GM12878 (cell line): ENCODE data around the gene MYO9B. TPM values are rescaled to one million over a fixed set of nuclear protein-coding genes. Genes with fewer than 3 reads are reported as not detected.

Source experiments
- ATAC-seq: fragments of 200-7000 bp; cut with Tn5 transposase; 3 replicates; pipeline ENCODE4 v1.9.1; 2020; ENCODE audit warnings: mild to moderate bottlenecking, moderate library complexity
- BruUV-seq: library from RNA; stranded (reverse); fragments of 400-500 nt; replicated peaks from 2 replicates; lab custom pipeline; 2021; lab: Mats Ljungman, UMichigan
- CTCF ChIA-PET: fragments of 300-600 bp; sonication (Branson Sonifier 250); formaldehyde crosslinking; extraction: SDS; loops from one replicate; lab custom pipeline; 2021; ENCODE audit warnings: inconsistent platforms; lab: Yijun Ruan, JAX
- POLR2A ChIA-PET: fragments of 350-600 bp; formaldehyde crosslinking; extraction: SDS; loops from one replicate; lab custom pipeline; 2021; ENCODE audit warnings: inconsistent platforms; lab: Charles Lee
- RAD21 ChIA-PET: fragments of 300-600 bp; sonication (Branson Sonifier 250); formaldehyde crosslinking; loops from one replicate; lab custom pipeline; 2023; ENCODE audit warnings: antibody characterized with exemption; ENCODE audit not compliant: unreplicated experiment; lab: Charles Lee
- SMC1A ChIA-PET: fragments of 300-600 bp; sonication (Branson Sonifier 250); formaldehyde crosslinking; loops from one replicate; lab custom pipeline; 2023; ENCODE audit not compliant: unreplicated experiment, uncharacterized antibody; lab: Charles Lee
- DNase-seq: peaks from one replicate; pipeline ENCODE4 v3.0.0-alpha.2; 2011; ENCODE audit warnings: low read depth, low spot score
- FAIRE-seq: peaks from 3 replicates; lab custom pipeline; 2011; peaks lifted over from hg19 to GRCh38; lab: Jason Lieb, UNC
- H2AFZ ChIP-seq: 2 replicates; pipeline ENCODE4 v1.6.0; 2011; ENCODE audit warnings: low read depth, low read length, control low read depth; ENCODE audit not compliant: control insufficient read depth
- H3K27ac ChIP-seq: 2 replicates; pipeline ENCODE4 v1.5.1; 2011; ENCODE audit warnings: control low read depth; ENCODE audit not compliant: control insufficient read depth, insufficient read depth
- H3K27me3 ChIP-seq, 2 experiments: replicated peaks in 1 of 2; 2 replicates each; pipeline versions ENCODE4 v1.6.0 to v1.6.1; 2011; ENCODE audit warnings: low read length in 1 of 2; ENCODE audit not compliant: control insufficient read depth in 2 of 2, insufficient read depth in 2 of 2
- H3K36me3 ChIP-seq, 2 experiments: 2 replicates each; pipeline ENCODE4 v1.5.1; 2011; ENCODE audit warnings: low read length in 1 of 2; ENCODE audit not compliant: control insufficient read depth in 2 of 2, insufficient read depth in 2 of 2
- H3K4me1 ChIP-seq: 2 replicates; pipeline ENCODE4 v1.6.1; 2011; ENCODE audit warnings: mild to moderate bottlenecking, low read length, moderate library complexity, mixed read lengths; ENCODE audit not compliant: control insufficient read depth, insufficient read depth
- H3K4me2 ChIP-seq: 2 replicates; pipeline ENCODE4 v1.6.0; 2011; ENCODE audit warnings: control low read depth; ENCODE audit not compliant: control insufficient read depth, insufficient read depth
- H3K4me3 ChIP-seq: fragments of 200-600 bp; sonication (generic); 2 replicates; pipeline ENCODE4 v1.5.1; 2016
- H3K79me2 ChIP-seq: 2 replicates; pipeline ENCODE4 v1.6.0; 2011; ENCODE audit warnings: low read length; ENCODE audit not compliant: control insufficient read depth, insufficient read depth
- H3K9ac ChIP-seq: 2 replicates; pipeline ENCODE4 v1.8.0; 2011; ENCODE audit warnings: low read length, control low read depth, mixed read lengths; ENCODE audit not compliant: control insufficient read depth, insufficient read depth
- H3K9me3 ChIP-seq: replicated peaks from 3 replicates; pipeline ENCODE4 v1.5.1; 2011; ENCODE audit warnings: mild to moderate bottlenecking, low read length; ENCODE audit not compliant: control insufficient read depth, insufficient read depth
- H4K20me1 ChIP-seq: 2 replicates; pipeline ENCODE4 v1.6.0; 2011; ENCODE audit not compliant: control insufficient read depth, insufficient read depth
- ASH2L ChIP-seq: fragments of 300-600, 200-600 bp; sonication (generic); IDR thresholded peaks from 2 replicates; pipeline ENCODE4 v1.6.1; 2017; ENCODE audit warnings: low read depth, mild to moderate bottlenecking, borderline replicate concordance
- HDAC6 ChIP-seq: fragments of 200-600 bp; sonication (generic); IDR thresholded peaks from one replicate; pipeline ENCODE4 v1.8.0; 2017; ENCODE audit warnings: antibody characterized with exemption; ENCODE audit not compliant: unreplicated experiment
- JUNB ChIP-seq: IDR thresholded peaks from 2 replicates; pipeline ENCODE4 v1.6.1; 2016; ENCODE audit warnings: antibody characterized with exemption, mild to moderate bottlenecking
- MTA3 ChIP-seq: IDR thresholded peaks from 2 replicates; pipeline ENCODE4 v1.6.1; 2012; ENCODE audit warnings: low read length, inconsistent platforms, borderline replicate concordance
- RB1 ChIP-seq: fragments of 450-650 bp; formaldehyde crosslinking; IDR thresholded peaks from 2 replicates; pipeline ENCODE4 v1.6.1; 2017; ENCODE audit warnings: mild to moderate bottlenecking, borderline replicate concordance
- RBBP5 ChIP-seq: fragments of 200-600 bp; sonication (generic); conservative IDR thresholded peaks from 2 replicates; pipeline ENCODE4 v1.6.1; 2016
- SREBF2 ChIP-seq: IDR thresholded peaks from 2 replicates; pipeline ENCODE4 v1.6.1; 2012; ENCODE audit warnings: mild to moderate bottlenecking, low read length
- TCF3 ChIP-seq: IDR thresholded peaks from 2 replicates; pipeline ENCODE4 v1.6.1; 2012; ENCODE audit warnings: low read depth, mild to moderate bottlenecking, low read length, borderline replicate concordance; ENCODE audit not compliant: insufficient read depth
- ZNF24 ChIP-seq: fragments of 450-650 bp; IDR thresholded peaks from 2 replicates; pipeline ENCODE4 v1.6.1; 2017; ENCODE audit warnings: antibody characterized with exemption, mild to moderate bottlenecking
- ZNF622 ChIP-seq: fragments of 450-650 bp; IDR thresholded peaks from 2 replicates; pipeline ENCODE4 v1.6.1; 2017; ENCODE audit warnings: mild to moderate bottlenecking, inconsistent platforms
- WGBS: methylation state at CpG from one replicate; pipeline ENCODE4 v1.1.6; 2016; ENCODE audit warnings: low lambda C conversion rate; ENCODE audit not compliant: insufficient replicate concordance, insufficient coverage; ENCODE audit errors: missing lambda C conversion rate; 5-methylcytosine and 5-hydroxymethylcytosine counted together
- in situ Hi-C: fragments of 300-500 bp; cut with MboI; formaldehyde crosslinking; loops from 9 replicates; pipeline ENCODE4 v1.14.3; 2018; ENCODE audit warnings: mixed read lengths
- intact Hi-C: fragments of 100-400 bp; cut with micrococcal nuclease; formaldehyde crosslinking; loops from one replicate; pipeline ENCODE4 v1.14.2; 2022; ENCODE audit not compliant: unreplicated experiment
- polyA plus RNA-seq, 11 experiments: library from polyadenylated mRNA; depleted of rRNA in 4 of 11; unstranded in 6 of 11; stranded (reverse) in 5 of 11; fragments of >200 nt; fragmentation: Nextera tagmentation in 4 of 11; fragmentation: Illumina TruSeq in 1 of 11; extraction: Ambion mirVana in 4 of 11; extraction: Trizol in 1 of 11; gene quantifications; 1 replicate in 1 of 11; 2 replicates in 10 of 11; pipeline versions ENCODE4 v1.2.1 to v1.2.3, GENCODE V29; 2011 to 2016; ENCODE audit warnings: inconsistent platforms in 2 of 11, missing spikeins in 2 of 11, low read depth in 1 of 11
- total RNA-seq, 4 experiments: library from RNA; depleted of rRNA in 3 of 4; stranded (reverse); fragments of >200 nt in 3 of 4; fragmentation: Illumina TruSeq in 1 of 4; extraction: Trizol in 1 of 4; gene quantifications; 2 replicates each; pipeline versions ENCODE4 v1.2.1 to v1.2.3, GENCODE V29; 2013 to 2021
- TF ChIP-seq, protein P1 (sequence below): fragments of 450-650 bp; IDR thresholded peaks from 2 replicates; pipeline ENCODE4 v1.6.1; 2017; ENCODE audit warnings: mild to moderate bottlenecking
- TF ChIP-seq, protein P2 (sequence below): fragments of 450-650 bp; formaldehyde crosslinking; IDR thresholded peaks from 2 replicates; pipeline ENCODE4 v1.4.0; 2022; ENCODE audit warnings: mild to moderate bottlenecking, moderate library complexity
- TF ChIP-seq, protein P3 (sequence below): fragments of 450-650 bp; conservative IDR thresholded peaks from 2 replicates; pipeline ENCODE4 v1.6.1; 2017; ENCODE audit warnings: mild to moderate bottlenecking, moderate library complexity
- TF ChIP-seq, protein P4 (sequence below): IDR thresholded peaks from 2 replicates; pipeline ENCODE4 v1.6.1; 2012; ENCODE audit warnings: low read depth, low read length, improper control_type of control experiment
- TF ChIP-seq, protein P5 (sequence below): fragments of 450-650 bp; IDR thresholded peaks from 2 replicates; pipeline ENCODE4 v1.6.1; 2017; ENCODE audit warnings: low read depth, mild to moderate bottlenecking, moderate library complexity

MYO9B gene
- total and polyA plus RNA-seq, 10 of the 15 experiments (the other 5 are each of a cell fraction or from before 2014, with no cell fraction given) = 5.4 to 165 (median 45.8) TPM

DNA sequence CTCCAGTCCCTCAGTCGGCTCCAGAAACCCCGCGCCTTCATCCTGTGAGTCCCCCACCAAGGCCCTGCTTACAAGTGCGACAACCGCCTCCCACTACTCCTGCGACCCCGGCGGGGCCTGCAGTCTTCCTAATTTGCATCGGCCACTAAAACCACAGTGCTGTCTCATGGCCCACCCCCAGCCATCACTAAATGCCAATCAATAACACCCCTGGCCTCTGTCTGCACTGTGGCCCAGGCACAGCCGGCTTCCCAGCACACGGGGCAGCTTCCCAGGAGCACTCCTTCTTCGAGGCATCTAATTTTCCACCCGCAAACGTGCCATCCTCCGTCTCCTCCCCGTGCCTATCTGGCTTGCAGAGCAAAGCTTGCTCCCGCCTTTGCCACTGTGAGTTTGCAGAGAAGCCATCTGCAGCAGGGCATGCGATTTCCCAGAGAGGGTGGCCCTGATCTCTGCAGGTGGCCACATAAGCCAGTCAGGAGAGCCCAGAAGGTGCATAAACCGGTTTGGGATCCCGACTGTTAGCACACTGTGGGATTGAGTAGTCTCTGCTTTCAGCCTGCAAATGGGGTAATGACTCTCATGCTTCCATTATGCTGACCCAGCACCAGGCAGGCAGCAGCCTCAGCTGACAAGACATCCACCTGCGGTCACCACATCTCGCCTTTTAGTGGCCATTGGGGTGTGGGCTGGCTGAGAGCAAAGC, 105.6 kb downstream of the MYO9B start:
- RAD21 ChIA-PET = no interaction called here
- CTCF ChIA-PET = no interaction called here
- no TSS peak for BruUV-seq
- Histone ChIP-seq H2AFZ (no peak overlapping the region), H3K36me3 (peaks cover 30 to 34% of the 10 kb centered on the region in 2 experiments), H3K9ac (no peak overlapping the region), H3K27me3 (no peaks in the 10 kb centered on the region), H3K79me2 (no peaks in the 10 kb centered on the region), H3K27ac (no peak overlapping the region), H3K9me3 (no peaks in the 10 kb centered on the region), H4K20me1 (no peaks in the 10 kb centered on the region), H3K4me2 (no peak overlapping the region), H3K4me3 (no peak overlapping the region), H3K4me1 (peaks cover 24% of the 10 kb centered on the region)
- SMC1A ChIA-PET = no interaction called here
- POLR2A ChIA-PET = no interaction called here
- intact Hi-C loops (loop anchor here (10.0 kb wide), 1 partner anchor 116 kb away; no protein-coding TSS in a partner anchor), in situ Hi-C loops (no loop called here)
- 57% methylated on average over 22 of the region's 22 CpGs for WGBS
- DNase-seq (no peak), ATAC-seq (no peak), FAIRE-seq (no peak)
- TF ChIP-seq RBBP5 = no peak
- no peak for TF ChIP-seq TCF3
- no peak for TF ChIP-seq RB1
- TF ChIP-seq ZNF24 = no peak
- TF ChIP-seq, protein P1, sequence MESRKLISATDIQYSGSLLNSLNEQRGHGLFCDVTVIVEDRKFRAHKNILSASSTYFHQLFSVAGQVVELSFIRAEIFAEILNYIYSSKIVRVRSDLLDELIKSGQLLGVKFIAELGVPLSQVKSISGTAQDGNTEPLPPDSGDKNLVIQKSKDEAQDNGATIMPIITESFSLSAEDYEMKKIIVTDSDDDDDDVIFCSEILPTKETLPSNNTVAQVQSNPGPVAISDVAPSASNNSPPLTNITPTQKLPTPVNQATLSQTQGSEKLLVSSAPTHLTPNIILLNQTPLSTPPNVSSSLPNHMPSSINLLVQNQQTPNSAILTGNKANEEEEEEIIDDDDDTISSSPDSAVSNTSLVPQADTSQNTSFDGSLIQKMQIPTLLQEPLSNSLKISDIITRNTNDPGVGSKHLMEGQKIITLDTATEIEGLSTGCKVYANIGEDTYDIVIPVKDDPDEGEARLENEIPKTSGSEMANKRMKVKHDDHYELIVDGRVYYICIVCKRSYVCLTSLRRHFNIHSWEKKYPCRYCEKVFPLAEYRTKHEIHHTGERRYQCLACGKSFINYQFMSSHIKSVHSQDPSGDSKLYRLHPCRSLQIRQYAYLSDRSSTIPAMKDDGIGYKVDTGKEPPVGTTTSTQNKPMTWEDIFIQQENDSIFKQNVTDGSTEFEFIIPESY = no peak
- TF ChIP-seq ZNF622 = no peak
- TF ChIP-seq, protein P2, sequence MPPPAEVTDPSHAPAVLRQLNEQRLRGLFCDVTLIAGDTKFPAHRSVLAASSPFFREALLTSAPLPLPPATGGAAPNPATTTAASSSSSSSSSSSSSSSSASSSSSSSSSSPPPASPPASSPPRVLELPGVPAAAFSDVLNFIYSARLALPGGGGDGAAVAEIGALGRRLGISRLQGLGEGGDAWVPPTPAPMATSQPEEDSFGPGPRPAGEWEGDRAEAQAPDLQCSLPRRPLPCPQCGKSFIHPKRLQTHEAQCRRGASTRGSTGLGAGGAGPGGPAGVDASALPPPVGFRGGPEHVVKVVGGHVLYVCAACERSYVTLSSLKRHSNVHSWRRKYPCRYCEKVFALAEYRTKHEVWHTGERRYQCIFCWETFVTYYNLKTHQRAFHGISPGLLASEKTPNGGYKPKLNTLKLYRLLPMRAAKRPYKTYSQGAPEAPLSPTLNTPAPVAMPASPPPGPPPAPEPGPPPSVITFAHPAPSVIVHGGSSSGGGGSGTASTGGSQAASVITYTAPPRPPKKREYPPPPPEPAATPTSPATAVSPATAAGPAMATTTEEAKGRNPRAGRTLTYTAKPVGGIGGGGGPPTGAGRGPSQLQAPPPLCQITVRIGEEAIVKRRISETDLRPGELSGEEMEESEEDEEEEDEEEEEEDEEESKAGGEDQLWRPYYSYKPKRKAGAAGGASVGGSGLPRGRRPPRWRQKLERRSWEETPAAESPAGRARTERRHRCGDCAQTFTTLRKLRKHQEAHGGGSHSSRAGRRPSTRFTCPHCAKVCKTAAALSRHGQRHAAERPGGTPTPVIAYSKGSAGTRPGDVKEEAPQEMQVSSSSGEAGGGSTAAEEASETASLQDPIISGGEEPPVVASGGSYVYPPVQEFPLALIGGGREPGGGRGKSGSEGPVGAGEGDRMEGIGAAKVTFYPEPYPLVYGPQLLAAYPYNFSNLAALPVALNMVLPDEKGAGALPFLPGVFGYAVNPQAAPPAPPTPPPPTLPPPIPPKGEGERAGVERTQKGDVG (CRISPR knock-in tag) = no peak
- TF ChIP-seq SREBF2 = no peak
- TF ChIP-seq, protein P3, sequence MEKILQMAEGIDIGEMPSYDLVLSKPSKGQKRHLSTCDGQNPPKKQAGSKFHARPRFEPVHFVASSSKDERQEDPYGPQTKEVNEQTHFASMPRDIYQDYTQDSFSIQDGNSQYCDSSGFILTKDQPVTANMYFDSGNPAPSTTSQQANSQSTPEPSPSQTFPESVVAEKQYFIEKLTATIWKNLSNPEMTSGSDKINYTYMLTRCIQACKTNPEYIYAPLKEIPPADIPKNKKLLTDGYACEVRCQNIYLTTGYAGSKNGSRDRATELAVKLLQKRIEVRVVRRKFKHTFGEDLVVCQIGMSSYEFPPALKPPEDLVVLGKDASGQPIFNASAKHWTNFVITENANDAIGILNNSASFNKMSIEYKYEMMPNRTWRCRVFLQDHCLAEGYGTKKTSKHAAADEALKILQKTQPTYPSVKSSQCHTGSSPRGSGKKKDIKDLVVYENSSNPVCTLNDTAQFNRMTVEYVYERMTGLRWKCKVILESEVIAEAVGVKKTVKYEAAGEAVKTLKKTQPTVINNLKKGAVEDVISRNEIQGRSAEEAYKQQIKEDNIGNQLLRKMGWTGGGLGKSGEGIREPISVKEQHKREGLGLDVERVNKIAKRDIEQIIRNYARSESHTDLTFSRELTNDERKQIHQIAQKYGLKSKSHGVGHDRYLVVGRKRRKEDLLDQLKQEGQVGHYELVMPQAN = no peak
- TF ChIP-seq ASH2L = no peak
- no peak for TF ChIP-seq JUNB
- TF ChIP-seq, protein P4, sequence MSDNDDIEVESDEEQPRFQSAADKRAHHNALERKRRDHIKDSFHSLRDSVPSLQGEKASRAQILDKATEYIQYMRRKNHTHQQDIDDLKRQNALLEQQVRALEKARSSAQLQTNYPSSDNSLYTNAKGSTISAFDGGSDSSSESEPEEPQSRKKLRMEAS = no peak
- no peak for TF ChIP-seq MTA3
- TF ChIP-seq, protein P5, sequence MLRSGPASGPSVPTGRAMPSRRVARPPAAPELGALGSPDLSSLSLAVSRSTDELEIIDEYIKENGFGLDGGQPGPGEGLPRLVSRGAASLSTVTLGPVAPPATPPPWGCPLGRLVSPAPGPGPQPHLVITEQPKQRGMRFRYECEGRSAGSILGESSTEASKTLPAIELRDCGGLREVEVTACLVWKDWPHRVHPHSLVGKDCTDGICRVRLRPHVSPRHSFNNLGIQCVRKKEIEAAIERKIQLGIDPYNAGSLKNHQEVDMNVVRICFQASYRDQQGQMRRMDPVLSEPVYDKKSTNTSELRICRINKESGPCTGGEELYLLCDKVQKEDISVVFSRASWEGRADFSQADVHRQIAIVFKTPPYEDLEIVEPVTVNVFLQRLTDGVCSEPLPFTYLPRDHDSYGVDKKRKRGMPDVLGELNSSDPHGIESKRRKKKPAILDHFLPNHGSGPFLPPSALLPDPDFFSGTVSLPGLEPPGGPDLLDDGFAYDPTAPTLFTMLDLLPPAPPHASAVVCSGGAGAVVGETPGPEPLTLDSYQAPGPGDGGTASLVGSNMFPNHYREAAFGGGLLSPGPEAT = no peak
- TF ChIP-seq HDAC6 = no peak
